VCaP (cell line): ENCODE results near the gene FAM171A1.
"Not testable (repeated sequence)": the region's sequence is repeated elsewhere in the genome, so short reads cannot be mapped to it uniquely, and the experiment has no call there.

ENCODE experiments used
- H3K27ac ChIP-seq: fragments of 450-650 bp; 2 replicates; pipeline ENCODE4 v1.5.1; 2017
- CTCF ChIP-seq: fragments of 450-650 bp; conservative IDR thresholded peaks from 2 replicates; pipeline ENCODE4 v1.5.1; 2017; ENCODE audit warnings: mild to moderate bottlenecking, moderate library complexity

FAM171A1 gene

DNA sequence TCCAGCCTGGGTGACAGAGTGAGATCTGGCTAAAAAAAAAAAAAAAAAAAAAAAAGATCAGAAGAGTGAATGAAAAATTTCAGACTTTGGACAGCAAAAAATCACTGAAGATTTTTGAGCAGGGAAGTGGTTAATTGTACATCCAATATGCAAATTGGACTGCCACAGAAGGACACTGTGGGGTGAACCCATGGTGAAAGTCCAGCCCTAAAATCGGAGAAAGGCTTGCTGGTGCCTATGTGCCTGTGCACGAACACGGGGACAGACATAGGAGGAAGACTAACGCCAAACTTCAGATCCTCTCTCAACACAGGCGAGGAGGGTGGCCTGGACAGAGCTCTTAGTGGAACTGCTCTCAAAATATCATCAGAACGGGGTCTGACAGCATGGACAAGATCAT lies 65.5 kb downstream of the FAM171A1 start:
- TF ChIP-seq CTCF = no peak
- H3K27ac ChIP-seq = no peak overlapping the region

- TF ChIP-seq CTCF = no peak
- H3K27ac ChIP-seq = no peak overlapping the region
Measured at GRCh38 chr10:15305161-15305560, 65.9 kb downstream of the FAM171A1 start.

GRCh38 chr10:15302188-15302956 lies 68.7 kb downstream of the FAM171A1 start:
- H3K27ac ChIP-seq = not testable (repeated sequence)

GRCh38 chr10:15300697-15301096 lies 70.4 kb downstream of the FAM171A1 start:
- TF ChIP-seq CTCF = no peak
- no peak overlapping the region for H3K27ac ChIP-seq

- H3K27ac ChIP-seq = no peak overlapping the region
- no peak for TF ChIP-seq CTCF
Measured at GRCh38 chr10:15300145-15300544, 70.9 kb downstream of the FAM171A1 start.

DNA sequence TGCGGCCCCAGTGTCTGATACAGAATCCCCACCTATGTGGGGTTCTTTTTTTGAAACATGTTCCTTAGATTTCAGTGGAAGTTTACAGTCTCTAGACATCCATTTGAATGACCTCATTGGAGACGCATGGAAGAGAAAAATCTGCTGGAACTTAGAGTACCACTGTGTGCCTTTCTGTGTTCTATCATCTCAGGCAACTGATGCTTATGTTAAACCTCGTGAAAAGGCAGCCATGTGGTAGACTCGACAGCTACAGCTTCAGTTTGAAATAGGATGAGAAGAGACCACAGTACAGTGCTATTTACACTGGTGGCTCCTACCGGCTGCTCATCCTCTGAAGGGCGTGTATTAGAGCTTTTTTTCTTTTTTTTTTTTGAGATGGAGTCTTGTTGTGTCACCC lies 74.4 kb downstream of the FAM171A1 start:
- no peak overlapping the region for H3K27ac ChIP-seq
- no peak for TF ChIP-seq CTCF

GRCh38 chr10:15295537-15296325 lies 75.4 kb downstream of the FAM171A1 start:
- no peak for TF ChIP-seq CTCF
- no peak overlapping the region for H3K27ac ChIP-seq
